GM21447 (cell line): ENCODE data around the gene KCTD3.

Experiments
- ATAC-seq: cut with Tn5 transposase; IDR thresholded peaks from one replicate; pipeline ENCODE4 v1.9.1; 2021; ENCODE audit not compliant: unreplicated experiment

Gene KCTD3

DNA sequence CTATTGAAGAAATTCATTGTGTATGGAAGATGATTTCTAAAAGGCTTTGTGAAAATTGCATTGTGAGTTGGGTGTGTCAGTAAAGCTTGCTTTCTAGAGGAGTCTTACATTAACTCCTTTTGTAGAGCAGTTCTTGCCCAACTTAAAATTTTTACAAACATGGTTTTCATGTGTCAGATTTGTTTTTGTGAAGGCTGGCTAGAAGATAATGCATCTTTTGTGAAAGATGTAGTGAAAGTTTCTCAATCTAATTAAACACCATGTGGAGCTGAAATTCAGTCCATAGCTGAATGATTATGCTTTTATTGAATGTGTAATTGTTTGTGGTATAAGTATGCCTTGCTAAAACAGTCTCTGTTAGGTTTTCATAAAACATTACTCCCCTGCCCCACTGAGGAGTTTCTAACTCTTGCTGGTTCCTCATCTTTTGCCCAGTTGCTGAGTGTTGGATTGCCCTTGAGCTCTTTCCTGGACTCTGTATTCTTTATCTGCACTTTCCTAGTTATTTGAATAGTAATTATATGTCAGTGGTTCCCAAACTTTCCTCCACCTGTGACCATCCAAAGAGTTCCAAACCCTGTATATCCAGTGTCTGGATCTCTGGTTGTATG is 38.0 kb downstream of the KCTD3 start:
- ATAC-seq = no peak

DNA sequence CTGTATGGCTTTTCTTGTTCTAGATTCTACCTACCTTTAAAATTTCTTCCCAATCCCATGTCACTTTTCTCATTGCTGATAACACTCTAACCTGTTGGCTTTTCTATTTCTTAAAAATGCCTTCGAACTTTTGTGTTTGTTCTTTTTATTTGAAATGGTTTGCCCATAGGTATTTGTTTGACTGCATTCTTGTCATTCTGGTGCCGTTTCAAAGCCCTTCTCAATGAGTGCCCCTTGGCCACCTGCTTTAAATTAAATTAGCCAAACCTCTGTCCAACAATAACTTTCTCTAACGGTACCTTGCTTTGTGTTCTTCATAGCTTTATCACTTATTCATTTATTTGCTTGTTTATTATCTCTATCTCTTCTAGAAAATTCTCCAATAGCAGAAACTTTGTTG is 38.9 kb downstream of the KCTD3 start:
- no peak for ATAC-seq

DNA sequence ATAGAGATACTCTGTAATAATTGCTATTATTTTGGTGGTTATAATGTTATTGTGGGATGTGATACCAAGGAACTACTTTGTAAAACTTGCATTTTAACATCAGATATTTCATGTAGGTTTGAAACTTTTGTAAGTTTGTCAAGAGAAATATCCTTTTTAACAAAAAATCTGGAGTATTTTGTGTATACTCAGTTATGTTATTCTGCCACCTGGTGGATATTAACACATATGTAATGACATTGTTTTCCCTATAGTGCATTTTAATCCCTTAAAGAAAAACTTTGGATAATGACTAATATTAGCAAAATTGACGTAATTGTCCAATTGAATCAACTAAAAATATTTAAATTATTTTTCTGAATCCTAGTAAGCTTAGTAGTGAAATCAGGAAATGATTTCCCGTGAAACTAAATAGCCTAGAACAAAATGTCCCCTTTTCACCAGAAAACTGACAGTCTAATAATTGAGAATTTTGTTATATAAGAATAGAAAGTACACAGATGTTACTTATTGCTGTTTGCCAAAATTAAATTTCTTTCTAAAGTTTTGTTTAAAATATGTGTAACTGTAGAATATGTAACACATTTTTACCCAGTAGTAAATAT is 39.6 kb downstream of the KCTD3 start:
- peak; percentile 51 for ATAC-seq

DNA sequence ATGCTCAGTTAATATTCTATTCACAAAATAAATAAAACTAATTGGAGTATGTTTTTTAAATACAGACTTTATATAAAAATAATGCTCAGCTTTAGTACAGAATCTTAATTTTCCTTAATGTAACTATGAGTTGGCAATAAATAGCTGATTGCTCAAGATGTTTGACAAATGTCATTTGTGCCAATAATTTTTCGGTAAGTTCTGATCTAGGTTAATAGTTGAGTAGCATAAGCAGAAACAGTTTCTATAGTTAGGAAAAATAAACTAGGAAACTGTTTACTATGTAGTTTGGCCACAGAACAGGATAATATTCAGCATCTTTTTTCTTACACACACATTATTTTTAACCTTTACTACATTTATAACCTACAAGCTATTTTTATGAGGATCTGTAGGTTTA is 40.3 kb downstream of the KCTD3 start:
- ATAC-seq = no peak

DNA sequence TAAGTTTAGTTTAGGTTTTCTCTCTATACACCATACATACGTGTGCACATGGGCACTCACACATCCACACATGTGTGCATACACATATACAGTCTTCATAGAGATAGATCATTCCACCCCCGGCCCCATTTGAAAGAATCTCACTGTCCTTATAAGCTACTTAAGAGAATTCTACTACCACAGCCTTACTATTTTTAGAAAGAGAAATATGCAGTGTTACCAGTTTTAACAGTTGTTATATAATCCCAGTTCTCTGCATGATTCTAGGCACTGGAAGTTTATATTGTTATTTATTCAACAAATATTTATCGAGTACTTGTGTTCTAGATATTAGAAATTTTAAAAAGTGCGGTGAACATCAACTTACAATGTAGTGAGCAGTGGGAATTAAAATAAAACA is 41.5 kb downstream of the KCTD3 start:
- no peak for ATAC-seq

DNA sequence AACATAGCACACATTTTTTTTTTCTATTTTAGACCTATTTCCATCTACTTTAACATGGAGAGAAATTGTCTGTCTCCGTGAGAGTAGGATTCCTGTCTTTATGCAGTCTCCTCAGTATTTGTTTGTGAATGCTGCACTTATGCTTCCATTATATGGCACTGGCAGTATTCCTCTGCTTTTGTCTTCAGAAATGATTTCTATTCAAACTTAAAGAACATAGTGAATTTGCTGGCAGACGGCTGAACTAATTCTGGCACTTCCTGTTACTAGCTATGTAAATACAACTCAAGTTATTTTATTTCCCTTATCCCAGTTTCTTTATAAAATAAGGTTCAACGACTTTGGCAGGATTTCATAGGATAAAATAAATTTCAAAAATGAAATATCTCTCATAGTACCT is 45.3 kb downstream of the KCTD3 start:
- ATAC-seq = no peak

DNA sequence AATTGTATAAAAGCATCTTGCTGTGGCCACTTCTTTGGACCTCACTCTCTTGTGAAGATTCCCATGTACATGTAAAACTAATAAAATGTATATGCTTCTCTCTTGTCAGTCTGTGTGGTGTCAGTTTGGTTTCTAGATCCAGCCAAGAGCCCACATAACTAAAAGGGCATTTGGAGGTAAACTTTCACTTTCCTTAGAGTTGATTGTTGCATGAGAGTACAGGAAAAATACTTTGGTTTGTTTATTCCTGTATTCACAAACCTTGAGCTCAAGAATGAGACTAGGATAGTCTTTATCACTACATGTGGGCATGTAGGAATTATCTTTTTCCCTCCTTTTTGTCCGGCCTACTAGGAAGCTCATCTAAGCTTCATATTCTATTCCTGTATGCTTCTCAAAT is 50.9 kb downstream of the KCTD3 start:
- no peak for ATAC-seq

DNA sequence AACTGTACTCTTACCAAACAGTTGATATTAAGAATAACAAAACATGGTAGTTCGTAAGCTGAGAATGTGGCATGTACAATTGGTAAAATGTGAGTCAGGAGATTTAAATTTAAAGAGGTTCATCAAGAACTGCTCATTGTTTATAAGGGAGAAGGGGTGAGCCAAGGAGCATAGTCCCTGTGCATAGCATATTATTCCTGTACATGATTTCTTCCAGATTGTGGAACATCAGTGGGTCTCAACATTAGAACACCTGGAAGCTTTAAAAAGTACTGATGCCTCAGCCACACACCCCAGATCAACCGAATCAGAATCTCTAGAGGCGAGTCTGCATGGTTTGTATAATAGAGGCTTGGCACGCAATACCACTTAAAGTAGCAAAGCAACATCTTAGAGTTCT is 56.1 kb downstream of the KCTD3 start:
- ATAC-seq = no peak

DNA sequence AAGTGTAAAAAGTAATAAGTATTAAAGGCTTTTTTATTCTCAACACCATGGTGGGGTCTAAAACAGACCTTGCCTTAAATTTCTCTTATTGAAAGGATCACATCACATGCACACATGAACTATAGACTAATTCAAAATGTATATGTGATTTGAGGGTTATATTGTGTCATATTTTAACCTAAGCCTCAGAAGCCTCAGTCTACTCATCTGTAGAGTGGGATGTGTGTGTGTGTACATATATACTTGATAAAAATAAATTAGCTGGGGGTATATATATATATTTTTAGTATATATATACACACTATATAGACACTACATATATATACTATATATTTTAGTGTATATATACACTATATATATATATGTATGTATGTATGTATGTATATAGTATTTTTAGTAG is 58.8 kb downstream of the KCTD3 start:
- no peak for ATAC-seq

DNA sequence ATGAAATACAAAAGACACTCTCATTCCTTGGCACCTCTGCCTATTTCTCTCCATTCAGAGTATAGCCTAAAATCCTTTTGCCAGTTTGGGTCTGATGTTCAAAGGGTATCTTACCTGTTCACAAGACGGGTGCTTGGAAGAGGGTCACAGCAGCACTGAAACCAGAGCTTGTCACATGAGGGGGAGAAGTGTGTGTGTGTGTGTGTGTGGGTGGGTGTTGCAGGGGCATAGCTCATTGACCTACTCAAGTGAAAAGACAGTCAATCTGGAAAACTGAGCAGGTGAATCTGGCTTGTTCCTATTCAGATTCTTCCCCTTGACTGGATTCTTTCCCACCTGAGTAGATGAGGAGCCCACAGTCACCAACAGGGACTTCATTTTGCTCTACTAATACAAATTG is 63.9 kb downstream of the KCTD3 start:
- no peak for ATAC-seq

DNA sequence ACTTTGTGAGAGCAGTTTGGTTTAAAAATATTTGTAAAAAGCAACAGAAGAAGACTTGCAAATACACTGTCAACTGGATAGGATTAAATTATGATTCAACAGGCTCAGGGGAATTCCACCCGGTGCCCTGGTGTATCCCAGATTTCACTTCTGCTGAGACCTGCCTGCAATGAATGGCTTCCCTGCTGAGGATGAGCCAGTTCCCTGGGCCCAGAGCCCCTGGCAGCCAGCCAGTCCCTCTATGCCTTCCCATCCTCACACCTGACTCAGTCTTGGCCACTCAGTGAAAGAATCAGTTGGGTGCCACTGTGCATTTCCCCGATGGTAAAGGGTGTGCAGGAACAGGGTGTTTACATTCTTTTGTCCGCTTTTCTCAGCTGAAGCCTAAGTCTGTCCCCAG is 64.4 kb downstream of the KCTD3 start:
- ATAC-seq = no peak

DNA sequence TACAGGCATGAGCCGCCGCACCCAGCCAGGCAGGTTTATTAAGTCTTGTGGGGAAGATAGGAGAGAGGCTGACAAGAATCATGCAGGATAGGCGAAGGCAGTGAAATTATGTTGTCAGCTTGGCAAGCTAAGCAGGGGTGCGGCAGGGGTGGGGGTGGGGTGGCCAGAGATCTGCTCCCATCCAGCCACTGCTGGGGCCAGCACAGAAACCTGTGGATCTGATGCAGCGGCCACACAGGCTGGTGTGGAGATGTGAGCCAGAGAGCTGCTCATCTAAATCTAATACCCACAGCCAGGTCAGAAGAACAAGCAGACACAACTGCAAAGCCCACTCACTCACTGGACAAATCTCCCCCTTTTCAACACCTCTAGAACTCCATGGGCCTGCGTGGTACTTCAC is 68.7 kb downstream of the KCTD3 start:
- no peak for ATAC-seq

DNA sequence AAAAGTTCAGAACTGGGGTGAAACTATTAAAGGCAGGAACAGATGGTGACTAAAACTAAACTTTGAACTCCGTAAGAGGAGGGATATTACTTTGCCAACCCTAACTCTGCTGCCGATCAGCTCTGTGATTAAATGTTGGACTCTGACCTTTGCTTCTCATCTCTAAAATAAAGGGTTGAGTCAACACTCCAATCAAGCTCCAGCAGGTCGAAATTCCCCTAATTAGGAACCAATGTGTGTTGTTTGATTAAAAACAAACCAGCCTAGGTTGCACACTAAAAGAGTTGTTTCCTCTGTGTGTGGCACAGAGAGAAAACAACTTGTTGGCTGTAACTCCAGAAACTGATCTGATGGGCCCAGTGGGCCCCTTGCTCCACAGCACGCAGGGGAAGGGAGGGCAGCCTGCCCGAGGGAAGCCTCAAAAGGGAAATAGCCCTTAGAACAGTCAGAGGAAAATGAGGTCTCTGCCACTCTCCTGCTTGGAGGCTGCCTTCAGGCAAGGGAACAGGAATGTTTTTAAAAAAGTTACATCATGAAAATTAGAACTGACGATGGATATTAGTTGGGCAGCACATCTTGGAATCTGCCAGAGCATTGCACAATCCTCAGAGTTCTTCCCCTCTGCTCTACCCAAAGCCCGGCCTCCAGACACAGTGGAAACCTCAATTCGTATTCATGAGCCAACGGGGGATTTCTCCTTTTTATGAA is 69.3 kb downstream of the KCTD3 start:
- ATAC-seq = no peak

DNA sequence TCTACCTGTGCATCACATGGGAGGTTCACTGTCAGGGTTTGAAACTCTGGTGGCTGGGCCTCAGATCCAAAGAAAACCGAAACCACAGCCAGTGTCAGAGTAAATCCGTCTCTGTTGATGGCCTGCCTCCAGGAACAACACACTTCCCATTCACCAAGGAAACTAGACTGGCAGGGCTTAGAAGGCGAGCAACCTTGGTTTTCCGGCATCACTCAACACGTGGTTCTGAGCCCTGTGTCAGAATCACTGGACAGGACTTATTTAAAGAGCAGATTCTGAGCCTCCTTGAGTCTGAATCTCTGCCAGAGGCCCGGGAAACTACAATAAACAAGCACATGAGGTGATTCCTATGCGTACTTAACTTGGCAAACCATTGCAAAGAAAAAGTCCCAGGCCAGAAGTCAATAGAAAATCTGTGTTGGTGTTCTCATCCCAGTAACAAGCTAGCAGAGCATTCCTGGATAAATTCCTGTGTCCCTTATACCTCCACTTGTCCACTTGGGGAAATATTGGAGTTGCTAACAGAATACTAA is 70.0 kb downstream of the KCTD3 start:
- ATAC-seq = no peak

DNA sequence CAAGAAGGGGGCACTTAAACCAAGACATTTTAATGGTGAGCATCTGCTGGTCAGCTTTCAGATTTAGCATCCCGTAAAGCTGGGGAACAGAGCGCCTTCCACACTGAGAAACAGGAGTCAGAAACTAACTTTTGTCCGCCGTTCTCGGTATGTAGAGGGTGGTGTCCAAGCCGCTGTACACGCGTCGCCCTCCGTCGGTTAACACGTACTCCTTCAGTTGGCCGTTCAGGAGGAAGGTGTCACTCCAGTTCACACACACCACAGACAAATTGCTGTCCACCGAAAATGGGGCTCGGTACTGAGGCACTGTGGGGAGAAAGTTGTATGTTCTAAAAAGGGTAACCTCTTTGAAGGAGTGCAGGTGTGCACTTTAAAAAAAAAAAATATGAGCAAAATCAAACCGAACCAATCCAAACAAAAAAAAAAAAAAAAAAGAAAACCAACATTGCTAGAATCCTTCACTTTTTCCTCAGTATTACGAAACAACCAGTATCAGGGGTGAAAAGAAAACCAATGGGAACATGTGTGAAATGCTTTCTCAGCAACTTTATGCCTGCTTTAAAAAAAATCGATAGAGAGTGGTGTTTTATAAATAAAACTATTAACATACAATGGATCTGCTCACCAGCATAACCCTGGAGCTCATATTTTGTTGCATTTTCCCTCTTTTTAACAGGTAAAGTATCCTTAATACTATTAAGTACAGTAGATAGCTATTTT is 73.5 kb downstream of the KCTD3 start:
- ATAC-seq = no peak

DNA sequence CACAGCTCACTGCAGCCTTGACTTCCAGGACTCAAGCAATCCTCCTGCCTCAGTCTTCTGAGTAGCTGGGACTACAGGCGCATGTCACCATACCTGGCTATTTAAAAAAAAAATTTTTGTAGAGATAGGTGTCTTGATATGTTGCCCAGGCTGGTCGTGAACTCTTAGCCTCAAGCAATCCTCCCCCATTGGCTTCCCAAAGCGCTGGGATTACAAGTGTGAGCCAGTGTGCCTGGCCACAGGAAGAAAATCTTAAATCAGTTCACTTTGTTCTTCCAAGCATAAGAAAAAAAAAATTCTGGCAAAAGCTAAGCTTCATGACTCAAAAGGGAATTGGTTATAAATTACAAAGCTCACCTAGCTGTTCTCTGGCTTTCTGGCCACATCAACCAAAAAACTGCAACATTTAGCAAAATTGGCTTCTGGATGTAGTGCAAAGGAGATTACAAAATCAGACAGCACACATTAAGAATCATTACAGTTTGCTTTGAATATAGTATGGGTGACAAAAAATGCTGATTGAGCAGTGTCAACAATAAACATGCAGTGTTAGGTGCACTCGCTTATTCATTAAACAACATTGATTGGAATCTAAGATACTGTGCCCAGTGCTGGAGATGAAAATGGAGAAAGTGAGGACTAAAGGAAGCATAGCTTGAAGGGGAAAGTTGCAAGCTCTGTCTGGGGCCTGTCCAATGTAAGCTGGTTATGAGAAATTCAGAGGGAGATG is 76.7 kb downstream of the KCTD3 start:
- ATAC-seq = no peak

DNA sequence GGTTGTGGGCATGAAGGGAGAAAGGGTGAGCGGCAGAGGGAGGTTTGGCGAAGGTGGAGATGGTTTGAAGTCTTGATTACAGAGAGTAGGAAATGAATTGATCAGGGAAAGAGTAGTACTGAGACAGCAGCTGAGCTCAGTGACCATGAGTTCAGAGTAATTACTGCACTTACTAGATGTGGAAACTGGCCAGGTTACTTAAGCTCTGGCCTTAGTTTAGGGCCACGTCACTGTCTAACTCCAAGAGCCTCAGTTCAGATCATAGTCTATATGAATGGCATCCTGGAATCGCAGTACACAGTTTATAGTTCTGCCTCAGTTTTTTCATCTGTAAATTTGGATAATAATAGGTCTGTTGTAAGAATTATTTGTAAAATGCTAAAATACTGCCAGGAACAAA is 78.1 kb downstream of the KCTD3 start:
- no peak for ATAC-seq

DNA sequence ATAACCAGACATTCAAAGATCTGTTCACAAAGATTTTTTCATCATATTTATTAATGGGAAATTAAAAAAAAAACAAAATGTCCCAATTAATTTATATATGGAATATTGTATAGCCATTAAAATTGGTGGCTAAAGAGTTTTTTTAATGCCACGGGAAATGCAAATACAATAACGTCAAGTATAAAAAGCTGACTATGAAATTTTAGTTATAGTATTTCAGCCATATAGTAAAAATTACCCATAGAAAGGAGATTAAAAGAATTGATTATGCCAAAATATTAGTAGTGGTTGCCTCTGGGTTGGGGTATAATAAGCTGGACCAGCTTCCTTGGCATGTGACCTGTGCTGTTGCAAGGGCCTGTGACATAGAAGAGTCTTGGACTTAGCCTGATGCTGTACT is 78.8 kb downstream of the KCTD3 start:
- no peak for ATAC-seq

DNA sequence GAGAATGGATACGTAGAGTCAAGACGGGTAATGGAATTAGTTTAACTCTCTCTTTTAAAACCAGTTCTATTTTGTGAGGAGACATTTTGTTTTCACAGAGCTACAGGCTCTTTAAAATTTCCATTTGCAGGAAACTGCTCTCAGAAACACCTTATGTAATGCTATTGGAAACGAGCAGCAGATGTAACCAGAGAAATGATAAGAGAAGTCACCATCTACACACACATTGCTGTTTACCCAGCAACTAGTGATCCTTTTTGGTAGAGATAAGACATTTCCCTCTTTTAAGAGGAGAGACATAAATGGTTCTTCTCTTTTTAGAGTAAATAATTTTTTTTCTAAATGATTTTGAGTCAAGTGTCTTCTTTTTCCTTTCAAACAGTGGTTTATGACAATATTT is 80.6 kb downstream of the KCTD3 start:
- ATAC-seq = no peak

DNA sequence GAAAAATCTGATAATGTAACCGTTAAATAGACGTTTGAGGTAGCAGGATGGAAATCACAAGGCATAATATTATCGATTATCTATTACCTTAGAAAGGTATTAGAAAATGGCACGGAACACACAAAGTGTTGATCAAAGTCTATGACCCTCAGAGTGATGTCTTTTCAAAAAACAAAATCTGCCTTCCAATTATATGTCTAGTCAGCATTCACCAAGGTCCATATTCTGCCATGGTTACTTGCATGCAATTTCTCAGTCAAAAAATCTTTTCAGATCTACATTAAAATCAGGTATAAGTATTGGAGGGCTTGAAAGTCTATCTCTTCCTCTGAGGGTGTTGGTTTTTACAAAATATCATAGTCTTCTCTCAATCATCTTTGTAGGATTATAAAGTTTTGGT is 81.9 kb downstream of the KCTD3 start:
- no peak for ATAC-seq
